Measurements from ENCODE around the gene KCNQ2.

The KCNQ2 gene

DNA sequence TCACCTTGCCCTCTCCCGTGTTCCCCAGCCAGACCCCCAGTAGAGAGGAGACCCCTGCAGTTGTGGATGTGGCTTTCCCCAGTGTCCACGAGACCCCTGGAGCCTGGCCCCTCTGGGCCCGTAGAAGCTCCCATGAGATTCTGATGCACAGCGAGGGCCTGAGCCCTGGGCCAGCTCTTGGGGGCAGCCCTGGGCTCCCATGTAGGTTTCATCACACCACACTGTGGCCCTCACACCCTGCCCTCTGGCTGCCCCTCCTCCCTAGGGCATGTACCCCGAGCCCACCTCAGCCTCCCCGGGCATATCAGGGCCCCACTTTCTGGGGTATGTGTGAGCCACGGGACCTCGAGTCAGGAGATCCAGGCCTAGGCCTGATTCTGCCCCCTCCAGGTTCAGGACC, 104.3 kb downstream of the KCNQ2 start:
- no peaks in the 10 kb centered on the region for H3K36me3 ChIP-seq (ENCODE audit: control insufficient read depth, insufficient read depth, low read length)
- no peaks in the 10 kb centered on the region for H3K9me3 ChIP-seq (ENCODE audit: control insufficient read depth, insufficient read depth, low read length)
- H3K27ac ChIP-seq (ENCODE audit: low read length), result no peak overlapping the region
- H3K4me1 ChIP-seq (ENCODE audit: control insufficient read depth, insufficient read depth, low read length), result peaks cover 3% of the 10 kb centered on the region; the same call in 1 of the 2 replicates
- no peak for DNase-seq (ENCODE audit: low read depth, low spot score)
- H3K27me3 ChIP-seq (ENCODE audit: control insufficient read depth, insufficient read depth, low read length), result no peaks in the 10 kb centered on the region
- WGBS (ENCODE audit: insufficient coverage, insufficient read length), result no CpG with 5 or more reads among the region's 8 CpGs
- H3K4me3 ChIP-seq (ENCODE audit: low read length), result no peak overlapping the region

DNA sequence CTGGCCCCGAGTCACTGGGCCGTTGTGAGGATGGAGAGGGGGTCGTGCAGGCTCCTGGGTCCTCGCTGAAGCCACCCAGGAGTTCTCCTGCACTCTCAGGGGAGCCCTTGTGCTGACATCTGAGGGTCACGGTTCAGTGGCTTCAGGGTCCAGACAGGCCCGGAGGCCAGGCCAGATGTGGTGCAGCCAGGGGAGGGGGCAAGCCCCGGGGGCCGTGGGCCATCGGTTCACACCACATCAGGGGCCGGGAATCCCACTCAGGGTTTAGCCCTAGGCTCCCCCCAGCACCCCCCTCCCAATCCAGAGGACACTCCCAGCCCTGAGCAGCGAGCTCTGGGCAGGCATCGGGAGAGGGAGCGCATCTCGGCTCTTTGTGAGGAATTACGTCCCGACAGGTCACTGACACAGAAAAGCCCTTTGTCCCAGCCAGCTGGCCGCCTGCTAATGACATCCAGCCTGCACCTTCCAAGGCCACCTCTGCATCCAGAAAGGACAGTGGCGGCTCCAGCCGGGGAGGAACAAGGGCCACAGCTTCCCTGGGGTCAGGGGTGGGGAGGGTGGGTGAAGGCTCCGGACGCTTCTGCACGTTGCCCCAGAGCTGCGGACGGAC, 104.9 kb downstream of the KCNQ2 start:
- H3K27ac ChIP-seq (ENCODE audit: low read length), result no peak overlapping the region
- WGBS (ENCODE audit: insufficient coverage, insufficient read length), result no CpG with 5 or more reads among the region's 24 CpGs
- H3K36me3 ChIP-seq (ENCODE audit: control insufficient read depth, insufficient read depth, low read length), result no peaks in the 10 kb centered on the region
- no peaks in the 10 kb centered on the region for H3K27me3 ChIP-seq (ENCODE audit: control insufficient read depth, insufficient read depth, low read length)
- H3K4me3 ChIP-seq (ENCODE audit: low read length), result no peak overlapping the region
- DNase-seq (ENCODE audit: low read depth, low spot score), result no peak
- H3K9me3 ChIP-seq (ENCODE audit: control insufficient read depth, insufficient read depth, low read length), result no peaks in the 10 kb centered on the region
- peaks cover 3% of the 10 kb centered on the region; the same call in 1 of the 2 replicates for H3K4me1 ChIP-seq (ENCODE audit: control insufficient read depth, insufficient read depth, low read length)

- Histone ChIP-seq H3K4me1 (ENCODE audit: control insufficient read depth, insufficient read depth, low read length) (peaks cover 6% of the 10 kb centered on the region; the same call in 1 of the 2 replicates), H3K9me3 (ENCODE audit: control insufficient read depth, insufficient read depth, low read length) (no peaks in the 10 kb centered on the region), H3K27me3 (ENCODE audit: control insufficient read depth, insufficient read depth, low read length) (no peaks in the 10 kb centered on the region), H3K4me3 (ENCODE audit: low read length) (no peak overlapping the region), H3K36me3 (ENCODE audit: control insufficient read depth, insufficient read depth, low read length) (no peaks in the 10 kb centered on the region), H3K27ac (ENCODE audit: low read length) (no peak overlapping the region)
- WGBS (ENCODE audit: insufficient coverage, insufficient read length), result no CpG with 5 or more reads among the region's 30 CpGs
- DNase-seq (ENCODE audit: low read depth, low spot score), result no peak
Measured at GRCh38 chr20:63366390-63367365, 105.8 kb downstream of the KCNQ2 start.

GRCh38 chr20:63365601-63366389, 106.7 kb downstream of the KCNQ2 start:
- Histone ChIP-seq H3K27ac (ENCODE audit: low read length) (no peak overlapping the region), H3K36me3 (ENCODE audit: control insufficient read depth, insufficient read depth, low read length) (no peaks in the 10 kb centered on the region), H3K9me3 (ENCODE audit: control insufficient read depth, insufficient read depth, low read length) (no peaks in the 10 kb centered on the region), H3K4me3 (ENCODE audit: low read length) (no peak overlapping the region), H3K27me3 (ENCODE audit: control insufficient read depth, insufficient read depth, low read length) (no peaks in the 10 kb centered on the region; the same call in 1 of the 2 replicates), H3K4me1 (ENCODE audit: control insufficient read depth, insufficient read depth, low read length) (peaks cover 5% of the 10 kb centered on the region; the same call in 1 of the 2 replicates)
- DNase-seq (ENCODE audit: low read depth, low spot score), result no peak
- no CpG with 5 or more reads among the region's 22 CpGs for WGBS (ENCODE audit: insufficient coverage, insufficient read length)

DNA sequence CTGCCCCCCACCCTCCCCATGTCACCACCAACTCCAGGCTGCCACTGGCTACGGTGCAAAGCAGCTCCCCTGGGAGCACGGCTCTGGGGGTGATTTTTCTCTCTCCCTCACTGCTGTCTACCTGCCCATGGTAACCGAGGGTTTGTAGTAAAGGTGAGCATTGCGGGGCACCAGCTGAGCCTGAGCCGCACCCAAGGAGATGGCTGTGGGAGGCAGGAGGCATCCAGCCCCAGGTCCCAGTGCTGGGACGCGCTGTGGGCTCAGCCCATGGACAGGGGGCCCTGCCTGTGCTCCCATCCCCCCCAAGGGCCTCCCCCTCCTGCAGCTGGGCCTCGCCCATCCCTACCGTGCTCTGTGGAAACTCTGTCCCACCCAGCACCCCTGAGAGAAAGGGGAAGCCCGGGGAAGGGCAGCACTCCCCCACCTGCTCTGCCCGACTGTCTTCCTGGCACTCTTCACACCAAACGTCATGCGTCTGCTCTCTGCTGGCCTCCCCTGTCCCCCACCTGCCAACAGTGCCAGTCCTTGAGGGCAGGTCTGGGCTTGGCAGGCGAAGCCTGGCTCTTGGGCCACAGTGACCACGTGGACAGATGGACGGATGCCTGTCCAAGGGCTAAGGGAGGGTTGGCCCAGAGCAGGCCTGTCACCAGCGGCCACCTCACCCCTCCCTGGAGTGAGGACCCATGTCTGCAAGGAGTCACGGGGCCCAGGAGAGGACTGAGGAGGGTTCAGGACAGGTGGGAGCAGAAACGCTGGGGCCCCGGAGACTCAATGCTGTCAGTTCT, 107.5 kb downstream of the KCNQ2 start:
- Histone ChIP-seq H3K27me3 (ENCODE audit: control insufficient read depth, insufficient read depth, low read length) (no peaks in the 10 kb centered on the region; the same call in 1 of the 2 replicates), H3K4me1 (ENCODE audit: control insufficient read depth, insufficient read depth, low read length) (peaks cover 4% of the 10 kb centered on the region; the same call in 1 of the 2 replicates), H3K27ac (ENCODE audit: low read length) (no peak overlapping the region), H3K9me3 (ENCODE audit: control insufficient read depth, insufficient read depth, low read length) (no peaks in the 10 kb centered on the region), H3K36me3 (ENCODE audit: control insufficient read depth, insufficient read depth, low read length) (no peaks in the 10 kb centered on the region), H3K4me3 (ENCODE audit: low read length) (no peak overlapping the region)
- DNase-seq (ENCODE audit: low read depth, low spot score), result no peak
- WGBS (ENCODE audit: insufficient coverage, insufficient read length), result no CpG with 5 or more reads among the region's 20 CpGs

DNA sequence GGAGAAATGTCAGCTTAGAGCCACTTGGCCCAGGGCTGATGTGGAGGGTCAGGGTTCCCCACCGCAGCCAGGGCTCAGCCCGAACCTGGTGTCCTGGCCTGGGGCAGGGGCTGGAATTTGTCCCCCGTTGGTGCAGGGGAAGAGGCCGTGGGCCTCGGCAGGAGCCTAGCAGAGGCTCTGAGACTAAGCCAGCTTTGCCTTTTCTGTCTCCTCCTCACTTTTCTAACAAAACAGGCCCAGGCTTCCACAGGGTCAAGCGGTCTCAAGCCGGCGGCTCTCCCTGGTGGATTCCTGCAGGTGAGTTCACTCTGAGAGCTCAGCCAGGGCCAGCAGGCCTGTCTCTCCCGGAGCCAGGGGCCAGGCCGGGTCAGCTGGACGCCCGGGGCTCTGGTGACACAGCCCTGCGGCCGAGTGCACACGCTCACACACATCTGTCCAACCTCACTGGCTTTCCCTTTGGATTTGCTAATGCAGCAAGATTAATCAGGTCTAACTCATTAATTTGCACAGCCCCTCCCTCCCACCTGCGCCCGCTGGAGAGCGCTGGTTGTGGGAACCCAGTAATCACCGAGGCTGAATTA, 108.4 kb downstream of the KCNQ2 start:
- H3K4me3 ChIP-seq (ENCODE audit: low read length), result no peak overlapping the region
- DNase-seq (ENCODE audit: low read depth, low spot score), result no peak
- WGBS (ENCODE audit: insufficient coverage, insufficient read length), result no CpG with 5 or more reads among the region's 19 CpGs
- H3K27ac ChIP-seq (ENCODE audit: low read length), result no peak overlapping the region
- H3K4me1 ChIP-seq (ENCODE audit: control insufficient read depth, insufficient read depth, low read length), result peaks cover 5% of the 10 kb centered on the region; the same call in 1 of the 2 replicates
- H3K27me3 ChIP-seq (ENCODE audit: control insufficient read depth, insufficient read depth, low read length), result no peaks in the 10 kb centered on the region; the same call in 1 of the 2 replicates
- no peaks in the 10 kb centered on the region for H3K36me3 ChIP-seq (ENCODE audit: control insufficient read depth, insufficient read depth, low read length)
- H3K9me3 ChIP-seq (ENCODE audit: control insufficient read depth, insufficient read depth, low read length), result no peaks in the 10 kb centered on the region

GRCh38 chr20:63363013-63363957, 109.2 kb downstream of the KCNQ2 start:
- WGBS (ENCODE audit: insufficient coverage, insufficient read length), result no CpG with 5 or more reads among the region's 23 CpGs
- Histone ChIP-seq H3K36me3 (ENCODE audit: control insufficient read depth, insufficient read depth, low read length) (no peaks in the 10 kb centered on the region), H3K4me3 (ENCODE audit: low read length) (no peak overlapping the region), H3K4me1 (ENCODE audit: control insufficient read depth, insufficient read depth, low read length) (peaks cover 5% of the 10 kb centered on the region; the same call in 1 of the 2 replicates), H3K27ac (ENCODE audit: low read length) (no peak overlapping the region), H3K27me3 (ENCODE audit: control insufficient read depth, insufficient read depth, low read length) (no peaks in the 10 kb centered on the region; the same call in 1 of the 2 replicates), H3K9me3 (ENCODE audit: control insufficient read depth, insufficient read depth, low read length) (no peaks in the 10 kb centered on the region)
- no peak for DNase-seq (ENCODE audit: low read depth, low spot score)

GRCh38 chr20:63362436-63363009, 109.9 kb downstream of the KCNQ2 start:
- no peaks in the 10 kb centered on the region; the same call in 1 of the 2 replicates for H3K27me3 ChIP-seq (ENCODE audit: control insufficient read depth, insufficient read depth, low read length)
- H3K4me3 ChIP-seq (ENCODE audit: low read length), result no peak overlapping the region
- DNase-seq (ENCODE audit: low read depth, low spot score), result no peak
- H3K9me3 ChIP-seq (ENCODE audit: control insufficient read depth, insufficient read depth, low read length), result no peaks in the 10 kb centered on the region
- no peak overlapping the region for H3K27ac ChIP-seq (ENCODE audit: low read length)
- H3K4me1 ChIP-seq (ENCODE audit: control insufficient read depth, insufficient read depth, low read length), result peaks cover 5% of the 10 kb centered on the region; the same call in 1 of the 2 replicates
- no CpG with 5 or more reads among the region's 16 CpGs for WGBS (ENCODE audit: insufficient coverage, insufficient read length)
- no peaks in the 10 kb centered on the region for H3K36me3 ChIP-seq (ENCODE audit: control insufficient read depth, insufficient read depth, low read length)
